ENCODE data around the gene RNPS1. TPM values are rescaled to one million over a fixed set of nuclear protein-coding genes. Genes with fewer than 3 reads are reported as not detected.
A peak's percentile ranks its signal among the peaks of the same experiment; 100 is the strongest.

Gene RNPS1
- total and polyA plus RNA-seq, 9 of the 15 experiments (the other 6 are each of a cell fraction or from before 2014, with no cell fraction given), result 44.9 to 338 (median 202) TPM

GRCh38 chr16:2213817-2214718 lies 53.9 kb downstream of the RNPS1 start (continued):
- TF ChIP-seq TFAP4 (CRISPR knock-in tag; IDR thresholded peaks at IDR 0.05; ENCODE audit: borderline replicate concordance) (0 out of 2 replicates have a peak, but pooled peaks have one; percentile 25), POLR2G (IDR thresholded peaks at IDR 0.05; ENCODE audit: low read depth, low read length) (peak; percentile 54), DLX4 (CRISPR knock-in tag; IDR thresholded peaks at IDR 0.05) (no peak), RREB1 (CRISPR knock-in tag; IDR thresholded peaks at IDR 0.05) (0 out of 2 replicates have a peak, but pooled peaks have one; percentile 10), EZH2 (IDR thresholded peaks at IDR 0.05; ENCODE audit: borderline replicate concordance, low read depth, low read length) (no peak), ETV5 (CRISPR knock-in tag; IDR thresholded peaks at IDR 0.05; ENCODE audit: low read depth) (no peak), FIP1L1 (IDR thresholded peaks at IDR 0.05; ENCODE audit: low read depth, low read length, poor library complexity, severe bottlenecking) (peak; percentile 70), MXD1 (CRISPR knock-in tag; IDR thresholded peaks at IDR 0.05; ENCODE audit: borderline replicate concordance, poor library complexity, severe bottlenecking) (no peak), MECOM (CRISPR knock-in tag; IDR thresholded peaks at IDR 0.05) (no peak), MEF2D (tag; conservative IDR thresholded peaks at IDR 0.05; ENCODE audit: low read depth) (no peak), YY1 (IDR thresholded peaks at IDR 0.05; ENCODE audit: borderline replicate concordance in 1 of 3, control insufficient read depth in 1 of 3, extremely low read depth in 1 of 3, insufficient read depth in 3 of 3, insufficient read length in 1 of 3, insufficient replicate concordance in 2 of 3, low read depth in 1 of 3, low read length in 2 of 3) (peak in 1 of 3 experiments; percentile 37), ESRRB (CRISPR knock-in tag; IDR thresholded peaks at IDR 0.05; ENCODE audit: borderline replicate concordance) (no peak), STAT5A (IDR thresholded peaks at IDR 0.05; ENCODE audit: borderline replicate concordance, low read length) (no peak), CSDE1 (IDR thresholded peaks at IDR 0.05) (no peak), ZNF766 (CRISPR knock-in tag; conservative IDR thresholded peaks at IDR 0.05) (no peak), SAP30 (IDR thresholded peaks at IDR 0.05; ENCODE audit: borderline replicate concordance, insufficient read depth, low read depth, low read length, poor library complexity, severe bottlenecking) (peak; percentile 76)

Data from K562 (cell line).